Heart right ventricle (tissue), 16 donors: Measurements from ENCODE around the gene EMC8. TPM values are rescaled to one million over a fixed set of nuclear protein-coding genes. Genes with fewer than 3 reads are reported as not detected.
"Not testable (repeated sequence)": the region's sequence is repeated elsewhere in the genome, so short reads cannot be mapped to it uniquely, and the experiment has no call there.

Experiments
- ATAC-seq, 8 donors: fragments of 200-7000 bp; cut with Tn5 transposase; one replicate each; pipeline ENCODE4 v1.9.1; 2020; ENCODE audit warnings: mild to moderate bottlenecking in 8 of 8, moderate library complexity in 8 of 8, moderate number of reproducible peaks in 1 of 8
- DNase-seq, 2 donors: peaks; one replicate each; pipeline ENCODE4 v3.0.0-alpha.2; 2020
- H3K27ac ChIP-seq, 10 donors: fragments of 200-600 bp; sonication (generic) in 2 of 10; one replicate each; pipeline versions ENCODE4 v1.5.0 to v1.8.0; 2020 to 2022; ENCODE audit warnings: mild to moderate bottlenecking in 3 of 10
- H3K27me3 ChIP-seq, 7 donors: fragments of 200-600 bp; one replicate each; pipeline ENCODE4 v1.8.0; 2021 to 2022; ENCODE audit warnings: mild to moderate bottlenecking in 2 of 7
- H3K36me3 ChIP-seq, 9 donors: fragments of 200-600 bp; sonication (generic) in 1 of 9; one replicate each; pipeline versions ENCODE4 v1.5.0 to v1.8.0; 2020 to 2022; ENCODE audit warnings: mild to moderate bottlenecking in 2 of 9
- H3K4me1 ChIP-seq, 9 donors: fragments of 200-600 bp; sonication (generic) in 1 of 9; one replicate each; pipeline versions ENCODE4 v1.5.0 to v1.8.0; 2020 to 2022; ENCODE audit warnings: mild to moderate bottlenecking in 4 of 9
- H3K4me3 ChIP-seq, 10 donors: fragments of 200-600 bp; sonication (generic) in 2 of 10; one replicate each; pipeline versions ENCODE4 v1.5.0 to v1.8.0; 2020 to 2022; ENCODE audit warnings: mild to moderate bottlenecking in 7 of 10, moderate library complexity in 2 of 10
- H3K9me3 ChIP-seq, 11 donors: fragments of 200-600 bp in 10 of 11; sonication (generic) in 2 of 11; one replicate each; pipeline versions ENCODE4 v1.5.0 to v1.8.0; 2013 to 2022; ENCODE audit warnings: mild to moderate bottlenecking in 2 of 11, control low read depth in 1 of 11, moderate library complexity in 1 of 11
- WGBS, 2 donors: extraction: QIAGEN DNeasy Blood & Tissue Kit; methylation state at CpG; one replicate each; pipeline ENCODE4 v1.1.7; 2013; ENCODE audit warnings: inconsistent platforms in 1 of 2; 5-methylcytosine and 5-hydroxymethylcytosine counted together
- intact Hi-C, 10 donors: fragments of 100-400 bp; cut with DNase I; formaldehyde crosslinking; loops; one replicate each; pipeline versions ENCODE4 v1.11.1 to v1.14.2; 2022
- polyA plus RNA-seq, 2 donors: library from polyadenylated mRNA; stranded (reverse); fragments of 200-250 nt; gene quantifications; one replicate each; pipeline ENCODE4 v1.2.3, GENCODE V29; 2013
- total RNA-seq, 10 donors: library from RNA; stranded (reverse); fragmentation: NEBNext Ultra II Directional in 3 of 10; extraction: Animal tissue kit (Norgen Biotek cat#: 25700) in 3 of 10; gene quantifications; one replicate each; pipeline versions ENCODE4 v1.2.1 to v1.2.4, GENCODE V29; 2021 to 2023
- TF ChIP-seq, protein P1 (sequence below), 9 donors: fragments of 200-600 bp; sonication (generic) in 2 of 9; IDR thresholded peaks; one replicate each; pipeline versions ENCODE4 v1.5.0 to v1.8.0; 2021 to 2022; ENCODE audit warnings: antibody characterized with exemption in 9 of 9, mild to moderate bottlenecking in 5 of 9, moderate library complexity in 1 of 9
- donor health status: Arrhythmogenic right ventricular cardiomyopathy.
- donor health status: ischemic (EF 13 %, LVEDD 7.1; RV severe dilation, severe dysfunction).
- donor health status: healthy with polysubstance abuse.
- donor health status: DM: no; HTN: yes; CAD: no.
- donor health status: DM: no; HTN: no; CAD: no.
- donor health status: ischemic (EF 25% LVEDD 6.9; RV normal size, moderate dysfunction).
- donor health status: ischemic (EF 25% LVEDD 5.7; RV mildly dilated, moderate dysfunction).
- donor health status: healthy.
- donor health status: DM: yes; HTN: yes; CAD: no.
- donor health status: Ischemic cardiomyopathy.
- donor health status: ischemic (EF 35%, LVEDD 5.7; RV mildly dilated, moderate dysfunction).
- donor health status: nonischemic (EF 11% LVEDD 7.7; RV severe dilation, severe dysfunction).
- donor health status: DM: yes; HTN: yes; CAD: no.
- donor health status: PGD.
- donor health status: ischemic (EF 29% LVEDD 5.4; RV normal size, mild dysfunction).
- donor health status: nonischemic (EF 23%, LVEDD 6.1; RV moderate dilation, normal function).

The EMC8 gene
- total and polyA plus RNA-seq, 12 donors: 6.2 to 29.0 (median 25.3) TPM

GRCh38 chr16:85809645-85810044, 10.3 kb upstream of the EMC8 start:
- Histone ChIP-seq H3K4me3 (no peak overlapping the region), H3K4me1 (no peaks in the 10 kb centered on the region), H3K27me3 (peaks cover 0 to 35% (median 23%) of the 10 kb centered on the region in 7 donors), H3K27ac (no peak overlapping the region), H3K9me3 (no peaks in the 10 kb centered on the region), H3K36me3 (peaks cover 0 to 28% (median 26%) of the 10 kb centered on the region in 9 donors)
- no peak for DNase-seq
- 67 to 74% methylated on average over 10 of the region's 10 CpGs for WGBS, 2 donors
- TF ChIP-seq, protein P1, sequence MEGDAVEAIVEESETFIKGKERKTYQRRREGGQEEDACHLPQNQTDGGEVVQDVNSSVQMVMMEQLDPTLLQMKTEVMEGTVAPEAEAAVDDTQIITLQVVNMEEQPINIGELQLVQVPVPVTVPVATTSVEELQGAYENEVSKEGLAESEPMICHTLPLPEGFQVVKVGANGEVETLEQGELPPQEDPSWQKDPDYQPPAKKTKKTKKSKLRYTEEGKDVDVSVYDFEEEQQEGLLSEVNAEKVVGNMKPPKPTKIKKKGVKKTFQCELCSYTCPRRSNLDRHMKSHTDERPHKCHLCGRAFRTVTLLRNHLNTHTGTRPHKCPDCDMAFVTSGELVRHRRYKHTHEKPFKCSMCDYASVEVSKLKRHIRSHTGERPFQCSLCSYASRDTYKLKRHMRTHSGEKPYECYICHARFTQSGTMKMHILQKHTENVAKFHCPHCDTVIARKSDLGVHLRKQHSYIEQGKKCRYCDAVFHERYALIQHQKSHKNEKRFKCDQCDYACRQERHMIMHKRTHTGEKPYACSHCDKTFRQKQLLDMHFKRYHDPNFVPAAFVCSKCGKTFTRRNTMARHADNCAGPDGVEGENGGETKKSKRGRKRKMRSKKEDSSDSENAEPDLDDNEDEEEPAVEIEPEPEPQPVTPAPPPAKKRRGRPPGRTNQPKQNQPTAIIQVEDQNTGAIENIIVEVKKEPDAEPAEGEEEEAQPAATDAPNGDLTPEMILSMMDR (IDR thresholded peaks at IDR 0.05): no peak
- peak in 1 of 8 donors; percentile 18 for ATAC-seq
- intact Hi-C loops: loop anchor here in 1 of 10 donors (10.0 kb wide), 1 partner anchor 705 kb away; the partner anchor contains the start of gene FOXF1

DNA sequence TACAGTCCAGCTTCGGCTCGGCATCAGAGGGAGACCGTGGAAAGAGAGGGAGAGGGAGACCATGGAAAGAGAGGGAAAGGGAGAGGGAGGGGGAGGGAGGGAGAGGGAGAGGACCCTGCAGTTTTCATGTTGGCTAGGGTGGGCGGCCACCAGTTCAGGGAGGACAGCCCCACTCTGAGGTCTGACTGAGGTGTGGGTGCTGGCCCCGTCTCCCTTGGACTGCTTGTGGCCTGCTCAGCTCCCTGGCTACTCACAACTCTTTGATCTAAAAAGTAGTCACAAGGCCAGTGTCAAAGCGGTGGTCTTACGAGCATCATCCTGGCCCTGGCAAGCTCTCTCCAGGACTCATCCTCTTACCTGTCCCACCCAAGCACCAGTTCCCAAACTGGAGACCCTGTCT, 9.6 kb upstream of the EMC8 start:
- DNase-seq: no peak
- Histone ChIP-seq H3K36me3 (peaks cover 0 to 35% (median 28%) of the 10 kb centered on the region in 9 donors), H3K9me3 (no peaks in the 10 kb centered on the region), H3K27me3 (peaks cover 0 to 30% (median 20%) of the 10 kb centered on the region in 7 donors), H3K4me1 (peaks cover 0 to 1% (median 0%) of the 10 kb centered on the region in 9 donors), H3K27ac (no peak overlapping the region), H3K4me3 (no peak overlapping the region)
- intact Hi-C loops: no loop called here
- TF ChIP-seq, protein P1 (IDR thresholded peaks at IDR 0.05): no peak
- 94 to 96% methylated on average over 7 of the region's 7 CpGs for WGBS, 2 donors
- peak in 2 of 8 donors; percentile 5 to 31 for ATAC-seq

GRCh38 chr16:85808104-85808503, 8.8 kb upstream of the EMC8 start:
- peaks cover 0 to 22% (median 16%) of the 10 kb centered on the region in 7 donors for H3K27me3 ChIP-seq
- intact Hi-C loops, H3K27ac ChIP-seq, DNase-seq, H3K4me1 ChIP-seq, H3K9me3 ChIP-seq, H3K4me3 ChIP-seq, ATAC-seq: not testable (repeated sequence)
- H3K36me3 ChIP-seq: peaks cover 0 to 43% (median 33%) of the 10 kb centered on the region in 9 donors
- WGBS, 2 donors: 94 to 95% methylated on average over 17 to 22 of the region's 27 CpGs

DNA sequence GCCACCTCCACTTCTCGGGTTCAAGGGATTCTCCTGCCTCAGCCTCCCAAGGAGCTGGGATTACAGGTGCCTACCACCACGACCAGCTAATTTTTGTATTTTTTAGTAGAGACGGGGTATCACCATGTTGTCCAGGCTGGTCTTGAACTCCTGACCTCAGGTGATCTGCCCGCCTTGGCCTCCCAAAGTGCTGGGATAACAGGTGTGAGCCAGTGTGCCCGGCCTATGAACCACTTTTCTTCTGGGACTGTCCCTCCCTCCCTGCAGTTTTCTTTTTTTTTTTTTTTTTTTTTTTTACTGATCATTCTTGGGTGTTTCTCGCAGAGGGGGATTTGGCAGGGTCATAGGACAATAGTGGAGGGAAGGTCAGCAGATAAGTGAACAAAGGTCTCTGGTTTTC, 8.0 kb upstream of the EMC8 start:
- Histone ChIP-seq H3K27me3 (peaks cover 0 to 16% (median 9%) of the 10 kb centered on the region in 7 donors), H3K36me3 (peaks cover 3 to 51% (median 33%) of the 10 kb centered on the region in 9 donors), H3K4me1 (peaks cover 0 to 17% (median 4%) of the 10 kb centered on the region in 9 donors)
- 87 to 93% methylated on average over 5 to 6 of the region's 6 CpGs for WGBS, 2 donors
- ATAC-seq, intact Hi-C loops, H3K4me3 ChIP-seq, H3K27ac ChIP-seq, H3K9me3 ChIP-seq, DNase-seq: not testable (repeated sequence)

DNA sequence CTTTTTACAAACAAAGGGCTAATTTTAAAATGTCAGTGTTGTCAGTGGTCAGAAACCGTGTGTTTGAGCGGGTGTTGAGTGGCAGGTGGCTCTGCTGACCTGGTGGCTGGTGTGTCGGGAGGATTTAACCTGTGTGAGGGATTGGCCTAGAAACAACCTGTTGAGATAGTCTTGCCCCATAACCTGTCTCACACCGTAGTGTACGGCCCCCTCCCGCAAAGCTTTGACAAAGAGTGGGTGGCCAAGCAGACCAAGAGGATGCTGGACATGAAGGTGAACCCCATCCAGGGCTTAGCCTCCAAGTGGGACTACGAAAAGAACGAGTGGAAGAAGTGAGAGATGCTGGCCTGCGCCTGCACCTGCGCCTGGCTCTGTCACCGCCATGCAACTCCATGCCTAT, 7.2 kb upstream of the EMC8 start:
- Histone ChIP-seq H3K27ac (no peak overlapping the region), H3K36me3 (peaks cover 3 to 59% (median 37%) of the 10 kb centered on the region in 9 donors), H3K27me3 (peaks cover 0 to 8% (median under 1%) of the 10 kb centered on the region in 7 donors), H3K4me3 (no peak overlapping the region), H3K9me3 (no peaks in the 10 kb centered on the region), H3K4me1 (peaks cover 0 to 25% (median 10%) of the 10 kb centered on the region in 9 donors)
- DNase-seq: no peak
- intact Hi-C loops: no loop called here
- 92% methylated on average over 11 of the region's 11 CpGs for WGBS, 2 donors
- TF ChIP-seq, protein P1 (IDR thresholded peaks at IDR 0.05): no peak
- ATAC-seq: no peak
